ENCODE results near the gene KRTAP24-1.

GRCh38 chr21:30255679-30256078 is 27.1 kb downstream of the KRTAP24-1 start:
- TF ChIP-seq MAX (IDR thresholded peaks at IDR 0.05; ENCODE audit: low read depth) (no peak), POLR2AphosphoS5 (IDR thresholded peaks at IDR 0.05; ENCODE audit: low read depth, low read length) (no peak), GATA2 (CRISPR knock-in tag; IDR thresholded peaks at IDR 0.05) (no peak)
